ENCODE data around the gene GBF1. TPM values are rescaled to one million over a fixed set of nuclear protein-coding genes. Genes with fewer than 3 reads are reported as not detected.
"Not testable (repeated sequence)": the region's sequence is repeated elsewhere in the genome, so short reads cannot be mapped to it uniquely, and the experiment has no call there.

GBF1 gene
- total and polyA plus RNA-seq, 2 of the 13 experiments (the other 11 are each of a cell fraction or from before 2014, with no cell fraction given), result 17.1 to 21.9 TPM

DNA sequence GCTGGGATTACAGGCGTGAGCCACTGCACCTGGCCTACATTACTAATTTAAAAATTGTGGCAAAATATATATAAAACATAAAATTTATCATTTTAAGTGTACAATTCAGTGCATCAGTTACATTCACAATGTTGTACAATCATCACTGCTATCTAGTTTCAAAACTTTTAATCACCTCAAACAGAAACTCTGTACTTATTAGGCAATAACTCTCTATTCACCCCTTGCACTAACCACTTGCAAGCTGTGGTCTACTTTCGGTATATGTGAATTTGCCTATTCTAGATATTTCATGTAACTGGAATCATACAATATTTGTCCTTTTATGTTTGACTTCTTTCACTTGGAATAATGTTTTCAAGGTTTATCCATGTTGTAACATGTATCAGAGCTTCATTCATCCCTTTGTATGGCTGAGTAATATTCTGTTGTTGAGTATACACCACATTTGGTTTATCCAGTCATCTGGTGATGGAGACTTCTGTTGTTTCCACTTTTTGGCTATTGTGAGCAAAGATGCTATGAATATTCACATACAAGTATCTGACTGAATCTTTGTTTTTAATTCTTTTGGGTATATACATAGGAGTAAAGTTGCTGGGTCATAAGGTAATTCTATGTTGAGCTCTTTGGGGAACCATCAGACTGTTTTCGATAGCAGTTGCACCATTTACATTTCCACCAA lies 33.6 kb upstream of the GBF1 start:
- H3K4me1 ChIP-seq (ENCODE audit: insufficient read depth, low read length), result peaks cover 17% of the 10 kb centered on the region
- ChIA-PET POLR2A (no interaction called here), CTCF (ENCODE audit: low intra/inter-chr PET ratio, low total read pairs) (no interaction called here)
- no peak overlapping the region for H3K27ac ChIP-seq (ENCODE audit: extremely low read length, insufficient read depth, low read length)
- no peak overlapping the region for H3K4me2 ChIP-seq (ENCODE audit: low read depth, low read length)
- H3K36me3 ChIP-seq (replicated peaks in 1 of 2; ENCODE audit: control insufficient read depth in 1 of 2, insufficient read depth in 2 of 2, low read length in 2 of 2), result no peaks in the 10 kb centered on the region
- no peaks in the 10 kb centered on the region for H3K79me2 ChIP-seq (ENCODE audit: insufficient read depth, low read length)
- H3K9ac ChIP-seq (ENCODE audit: insufficient read depth, low read depth, low read length), result no peak overlapping the region
- no peaks in the 10 kb centered on the region; a peak in 1 of 5 replicates for H3K27me3 ChIP-seq (ENCODE audit: control insufficient read depth in 1 of 2, insufficient read depth in 2 of 2, low read length in 2 of 2)
- no peak for ATAC-seq
- TF ChIP-seq CEBPB (IDR thresholded peaks at IDR 0.05; ENCODE audit: borderline replicate concordance, low read depth, low read length), result peak; percentile 17; the same call in 1 of the 2 replicates
- no peak for TF ChIP-seq TBP (CRISPR knock-in tag; IDR thresholded peaks at IDR 0.05)
- BruUV-seq (replicated peaks), result no TSS peak
- intact Hi-C loops (cut with micrococcal nuclease; ENCODE audit: unreplicated experiment), result no loop called here
- no peak for DNase-seq (ENCODE audit: low spot score)
- 1% methylated on average over 3 of the region's 3 CpGs for WGBS (ENCODE audit: low lambda C conversion rate)
- no peaks in the 10 kb centered on the region for H4K20me1 ChIP-seq (ENCODE audit: insufficient read depth, low read length)
- no peak overlapping the region for H2AFZ ChIP-seq (ENCODE audit: low read length)
- in situ Hi-C loops (cut with HindIII; ENCODE audit: extremely low pct_ligation_motif_present, low pct_unique_long_range_greater_than_20kb), result no loop called here
- no peak for FAIRE-seq
- H3K4me3 ChIP-seq (replicated peaks in 1 of 3; ENCODE audit: insufficient read depth in 1 of 3, low read depth in 2 of 3, low read length in 3 of 3), result no peak overlapping the region
- no peaks in the 10 kb centered on the region for H3K9me3 ChIP-seq (ENCODE audit: low read length)

- POLR2A ChIA-PET; DNase-seq (ENCODE audit: low spot score); H3K9ac ChIP-seq (ENCODE audit: insufficient read depth, low read depth, low read length); H3K9me3 ChIP-seq (ENCODE audit: low read length); CTCF ChIA-PET (ENCODE audit: low intra/inter-chr PET ratio, low total read pairs); H3K4me2 ChIP-seq (ENCODE audit: low read depth, low read length); H3K27ac ChIP-seq (ENCODE audit: extremely low read length, insufficient read depth, low read length); H3K36me3 ChIP-seq (replicated peaks in 1 of 2; ENCODE audit: control insufficient read depth in 1 of 2, insufficient read depth in 2 of 2, low read length in 2 of 2); BruUV-seq (replicated peaks); H2AFZ ChIP-seq (ENCODE audit: low read length); H3K4me1 ChIP-seq (ENCODE audit: insufficient read depth, low read length); H3K79me2 ChIP-seq (ENCODE audit: insufficient read depth, low read length); ATAC-seq; H4K20me1 ChIP-seq (ENCODE audit: insufficient read depth, low read length); FAIRE-seq; in situ Hi-C loops (cut with HindIII; ENCODE audit: extremely low pct_ligation_motif_present, low pct_unique_long_range_greater_than_20kb); H3K4me3 ChIP-seq (replicated peaks in 1 of 3; ENCODE audit: insufficient read depth in 1 of 3, low read depth in 2 of 3, low read length in 3 of 3); H3K27me3 ChIP-seq (ENCODE audit: control insufficient read depth in 1 of 2, insufficient read depth in 2 of 2, low read length in 2 of 2); intact Hi-C loops (cut with micrococcal nuclease; ENCODE audit: unreplicated experiment): not testable (repeated sequence)
- 79% methylated on average over 4 of the region's 4 CpGs for WGBS (ENCODE audit: low lambda C conversion rate)
These were observed 31.7 kb upstream of the GBF1 start for GRCh38 chr10:102213599-102213998.
